Fibroblast of villous mesenchyme (primary cell): ENCODE measurements around the gene OXSM. TPM values are rescaled to one million over a fixed set of nuclear protein-coding genes. Genes with fewer than 3 reads are reported as not detected.
A peak's percentile ranks its signal among the peaks of the same experiment; 100 is the strongest.

Source experiments
- DNase-seq: peaks from one replicate; pipeline ENCODE4 v3.0.0-alpha.2; 2010; ENCODE audit warnings: low read depth
- H3K4me3 ChIP-seq: 2 replicates; pipeline ENCODE4 v1.5.1; 2011; ENCODE audit warnings: low read depth, mild to moderate bottlenecking, low read length
- CTCF ChIP-seq: IDR thresholded peaks from 2 replicates; pipeline ENCODE4 v1.5.1; 2012; ENCODE audit warnings: low read depth, mild to moderate bottlenecking, low read length; ENCODE audit not compliant: insufficient read depth
- total RNA-seq: library from RNA; depleted of rRNA; stranded (reverse); fragments of >200 nt; gene quantifications from 2 replicates; pipeline ENCODE4 v1.2.3, GENCODE V29; 2012

The OXSM gene
- total RNA-seq: 8.2 and 8.4 TPM in 2 replicates

GRCh38 chr3:25789596-25790556, at the start of gene OXSM:
OXSM (plus strand) TSS chr3:25790090; CDS start chr3:25791021, 931 bp downstream.
- no peak for TF ChIP-seq CTCF
- peak within 1 kb of the TSS; percentile 71 for H3K4me3 ChIP-seq
- peak; percentile 94 for DNase-seq

- H3K4me3 ChIP-seq: no peak overlapping the region
- no peak for TF ChIP-seq CTCF
- no peak for DNase-seq
These were observed 45.4 kb upstream of the OXSM start for GRCh38 chr3:25744470-25744869.

- DNase-seq: peak; percentile 3
- no peak overlapping the region for H3K4me3 ChIP-seq
- TF ChIP-seq CTCF: no peak
These were observed 42.9 kb upstream of the OXSM start for GRCh38 chr3:25747033-25747432.

- no peak overlapping the region for H3K4me3 ChIP-seq
- DNase-seq: no peak
- TF ChIP-seq CTCF: no peak
These were observed 41.7 kb upstream of the OXSM start for GRCh38 chr3:25748189-25748588.

- DNase-seq: no peak
- H3K4me3 ChIP-seq: no peak overlapping the region
- TF ChIP-seq CTCF: no peak
These were observed 40.8 kb upstream of the OXSM start for GRCh38 chr3:25749031-25749581.

- H3K4me3 ChIP-seq: no peak overlapping the region
- TF ChIP-seq CTCF: no peak
- DNase-seq: no peak
These were observed 38.8 kb upstream of the OXSM start for GRCh38 chr3:25751048-25751447.
